SH-SY5Y (cell line): ENCODE results near the gene MT4.

ENCODE experiments used
- GATA2 ChIP-seq: IDR thresholded peaks from 2 replicates; pipeline ENCODE4 v1.6.1; 2011; ENCODE audit warnings: mild to moderate bottlenecking, low read depth, low read length
- GATA3 ChIP-seq: IDR thresholded peaks from 2 replicates; pipeline ENCODE4 v1.6.1; 2011; ENCODE audit warnings: low read depth, mild to moderate bottlenecking, low read length, moderate library complexity

DNA sequence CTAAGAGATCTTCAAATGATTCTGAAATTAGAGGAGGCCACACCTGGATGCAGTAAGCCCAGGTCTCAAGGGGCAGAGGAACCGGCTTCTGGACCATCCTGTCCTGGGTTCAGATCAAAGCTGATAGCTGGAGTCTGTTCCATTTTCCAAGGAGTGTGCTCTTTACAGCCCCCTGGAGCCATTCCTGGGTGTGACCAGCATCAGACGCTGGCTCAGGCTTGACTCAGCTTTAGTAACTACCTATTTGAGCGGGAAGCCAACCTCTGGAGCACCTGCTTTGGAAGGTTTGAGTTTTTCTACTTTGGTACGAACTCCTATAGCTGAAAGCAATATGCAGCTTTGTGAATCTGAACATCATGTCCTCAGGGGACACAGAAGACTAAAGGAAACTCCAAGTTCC lies 32.2 kb upstream of the MT4 start:
- TF ChIP-seq GATA2 (no peak), GATA3 (no peak)
